Measurements from ENCODE around the gene PBX3.

The PBX3 gene

GRCh38 chr9:126000731-126001580 lies 253.8 kb downstream of the PBX3 start:
- DNase-seq, result no peak

GRCh38 chr9:126001581-126002225 lies 254.5 kb downstream of the PBX3 start:
- DNase-seq, result no peak

- DNase-seq, result no peak
These were observed 255.5 kb downstream of the PBX3 start for GRCh38 chr9:126002476-126003350.

GRCh38 chr9:126009047-126009446 lies 261.9 kb downstream of the PBX3 start:
- DNase-seq, result no peak

- no peak for DNase-seq
These were observed 267.6 kb downstream of the PBX3 start for GRCh38 chr9:126014726-126015125.

- DNase-seq, result no peak
These were observed 268.3 kb downstream of the PBX3 start for GRCh38 chr9:126015424-126015823.

GRCh38 chr9:126016579-126017290 lies 269.6 kb downstream of the PBX3 start:
- DNase-seq, result no peak

Data from T-helper 9 cell (primary cell).